KMS-11 (cell line): Measurements from ENCODE around the gene TOR1AIP2.

ENCODE experiments used
- H2AFZ ChIP-seq: fragments of 200-600 bp; sonication (generic); 2 replicates; pipeline ENCODE4 v1.6.1; 2016; ENCODE audit warnings: antibody characterized with exemption, mixed run types, low read depth
- H3K27ac ChIP-seq: fragments of 200-600 bp; sonication (generic); 2 replicates; pipeline ENCODE4 v1.6.1; 2016; ENCODE audit warnings: mild to moderate bottlenecking, mixed run types
- H3K27me3 ChIP-seq: fragments of 200-600 bp; sonication (generic); 2 replicates; pipeline ENCODE4 v1.6.1; 2017; ENCODE audit warnings: mild to moderate bottlenecking, low read depth, mixed run types, moderate library complexity; ENCODE audit not compliant: insufficient read depth
- H3K36me3 ChIP-seq: fragments of 200-600 bp; sonication (generic); 2 replicates; pipeline ENCODE4 v1.6.1; 2017; ENCODE audit warnings: mild to moderate bottlenecking, mixed run types; ENCODE audit not compliant: insufficient read depth
- H3K4me1 ChIP-seq: fragments of 200-600 bp; sonication (generic); 2 replicates; pipeline ENCODE4 v1.6.1; 2016; ENCODE audit warnings: mild to moderate bottlenecking, low read depth, mixed run types; ENCODE audit not compliant: poor library complexity, severe bottlenecking
- H3K4me2 ChIP-seq: fragments of 200-600 bp; sonication (generic); 2 replicates; pipeline ENCODE4 v1.7.0; 2016; ENCODE audit warnings: mild to moderate bottlenecking, mixed run types
- H3K4me3 ChIP-seq: fragments of 200-600 bp; sonication (generic); IDR thresholded peaks from 2 replicates; pipeline ENCODE4 v1.6.1; 2017; ENCODE audit warnings: low read depth, low read length, mixed read lengths; ENCODE audit not compliant: insufficient read depth
- H3K79me2 ChIP-seq: fragments of 200-600 bp; sonication (generic); 2 replicates; pipeline ENCODE4 v1.6.1; 2016; ENCODE audit warnings: low read depth, mixed run types; ENCODE audit not compliant: insufficient read depth
- H3K9ac ChIP-seq: fragments of 200-600 bp; sonication (generic); 2 replicates; pipeline ENCODE4 v1.6.1; 2016; ENCODE audit warnings: mild to moderate bottlenecking, mixed run types
- H4K20me1 ChIP-seq: fragments of 200-600 bp; sonication (generic); 2 replicates; pipeline ENCODE4 v1.6.1; 2016; ENCODE audit warnings: mild to moderate bottlenecking, mixed run types; ENCODE audit not compliant: insufficient read depth
- CTCF ChIP-seq: fragments of 200-600 bp; sonication (generic); conservative IDR thresholded peaks from 2 replicates; pipeline ENCODE4 v1.6.1; 2017; ENCODE audit warnings: low read depth, mild to moderate bottlenecking, antibody characterized with exemption, low read length, moderate library complexity, mixed read lengths

TOR1AIP2 gene

GRCh38 chr1:179877586-179878265, at the start of gene TOR1AIP2:
Gene TOR1AIP2 (minus strand): TSS chr1:179877803. CDS start chr1:179852665, 25,138 bp downstream.
- H3K4me1 ChIP-seq = peaks cover 63% of the 10 kb centered on the region
- peaks cover 42% of the 10 kb centered on the region for H3K79me2 ChIP-seq
- TF ChIP-seq CTCF = no peak

GRCh38 chr1:179926850-179927205, 49.2 kb upstream of the TOR1AIP2 start:
- Histone ChIP-seq H3K4me3 (no peak overlapping the region), H4K20me1 (no peaks in the 10 kb centered on the region), H3K4me1 (no peaks in the 10 kb centered on the region), H3K79me2 (no peaks in the 10 kb centered on the region), H3K4me2 (no peak overlapping the region), H3K27me3 (no peaks in the 10 kb centered on the region), H3K36me3 (no peaks in the 10 kb centered on the region), H2AFZ (no peak overlapping the region), H3K27ac (no peak overlapping the region), H3K9ac (no peak overlapping the region)
- TF ChIP-seq CTCF = no peak

More at GRCh38 chr1:179877586-179878265, at the start of gene TOR1AIP2:
- Histone ChIP-seq H3K27ac (no peak within 1 kb of the TSS), H2AFZ (peak within 1 kb of the TSS; percentile 53), H4K20me1 (no peaks in the 10 kb centered on the region), H3K36me3 (peaks cover 6% of the 10 kb centered on the region; the same call in 1 of the 2 replicates), H3K27me3 (no peaks in the 10 kb centered on the region), H3K4me2 (peak within 1 kb of the TSS; percentile 46), H3K4me3 (peak within 1 kb of the TSS; percentile 95), H3K9ac (peak within 1 kb of the TSS; percentile 25; the same call in 1 of the 2 replicates)

- H3K27me3 ChIP-seq = no peaks in the 10 kb centered on the region
- H3K79me2 ChIP-seq = no peaks in the 10 kb centered on the region
- no peak for TF ChIP-seq CTCF
- H3K27ac ChIP-seq = no peak overlapping the region
- H3K4me1 ChIP-seq = no peaks in the 10 kb centered on the region
- H3K9ac ChIP-seq = no peak overlapping the region
- H3K4me3 ChIP-seq = no peak overlapping the region
- H3K36me3 ChIP-seq = no peaks in the 10 kb centered on the region
- H4K20me1 ChIP-seq = no peaks in the 10 kb centered on the region
- no peak overlapping the region for H3K4me2 ChIP-seq
- no peak overlapping the region for H2AFZ ChIP-seq
These were observed 48.6 kb upstream of the TOR1AIP2 start for GRCh38 chr1:179925922-179926849.

- H3K36me3 ChIP-seq = no peaks in the 10 kb centered on the region
- no peak for TF ChIP-seq CTCF
- H3K4me1 ChIP-seq = no peaks in the 10 kb centered on the region
- no peaks in the 10 kb centered on the region for H4K20me1 ChIP-seq
- no peak overlapping the region for H3K27ac ChIP-seq
- no peaks in the 10 kb centered on the region for H3K79me2 ChIP-seq
- H2AFZ ChIP-seq = no peak overlapping the region
- H3K4me3 ChIP-seq = no peak overlapping the region
- no peak overlapping the region for H3K9ac ChIP-seq
- no peaks in the 10 kb centered on the region for H3K27me3 ChIP-seq
- no peak overlapping the region for H3K4me2 ChIP-seq
These were observed 47.7 kb upstream of the TOR1AIP2 start for GRCh38 chr1:179925302-179925701.
